Measurements from ENCODE around the gene PTPN14.

The PTPN14 gene

DNA sequence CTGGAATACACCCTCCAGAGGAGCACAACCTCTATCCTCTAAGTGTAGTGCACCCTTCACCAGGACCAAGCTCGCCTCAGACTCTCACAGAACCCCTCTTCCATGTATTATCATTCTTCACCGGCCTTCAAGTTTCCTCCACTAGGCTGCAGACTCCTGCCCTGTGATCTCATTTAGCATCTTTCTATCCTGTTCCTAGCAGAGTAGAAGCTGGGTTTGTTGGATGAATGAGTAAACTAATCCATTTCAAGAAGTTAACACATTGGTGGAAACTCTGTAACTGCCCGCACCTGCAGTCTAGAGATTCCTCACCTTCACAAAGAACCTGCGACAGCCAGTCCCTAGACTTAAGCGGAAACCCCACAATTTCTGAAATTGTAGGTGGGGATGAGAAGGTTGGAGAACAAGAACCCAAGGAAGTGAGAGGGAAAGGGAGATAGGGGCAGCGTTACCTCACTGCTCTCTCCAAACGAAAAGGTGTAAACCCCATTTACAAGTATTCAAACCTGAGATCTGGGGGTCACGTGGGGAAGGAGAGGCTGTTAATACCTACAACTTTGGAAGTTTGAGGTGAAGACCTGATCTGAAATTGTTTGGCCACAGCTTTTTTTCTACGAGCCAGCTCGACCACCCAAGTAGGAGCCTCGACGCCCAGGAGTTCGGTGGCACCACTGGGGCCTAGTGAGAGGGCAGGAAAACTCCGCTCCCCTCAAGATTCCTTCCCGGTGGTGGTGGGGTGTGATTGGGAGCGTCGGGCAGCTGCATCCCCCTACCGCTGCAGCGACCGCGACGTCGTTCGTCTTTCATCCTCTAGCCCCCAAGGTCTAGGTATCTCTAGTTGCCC lies 1.2 kb downstream of the PTPN14 start (continued):
- TF ChIP-seq ZNF423 (tag by site-specific recombination; IDR thresholded peaks at IDR 0.05): no peak
- no peak for TF ChIP-seq SP7 (tag by site-specific recombination; IDR thresholded peaks at IDR 0.05)

DNA sequence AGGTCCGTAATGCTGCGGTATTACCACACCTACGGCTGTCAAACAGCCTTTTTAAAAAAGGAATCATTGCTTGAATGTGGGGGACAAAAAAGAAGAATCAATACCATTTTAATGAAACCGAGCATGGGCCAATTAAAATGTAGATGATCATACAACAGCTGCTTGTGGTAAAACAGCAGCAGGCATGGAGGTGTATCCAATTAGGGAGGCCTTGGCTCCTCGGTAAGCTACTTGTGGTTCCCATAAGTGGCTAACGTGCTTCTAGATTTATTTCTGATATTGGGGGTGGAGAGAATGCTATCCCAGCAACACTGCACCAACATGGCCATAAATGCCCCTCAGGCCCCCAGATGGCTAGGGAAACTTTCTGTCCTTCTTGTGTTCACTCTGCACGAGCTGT lies 1.8 kb downstream of the PTPN14 start:
- Histone ChIP-seq H3K36me3 (ENCODE audit: control insufficient read depth in 2 of 2, insufficient read depth in 1 of 2, low read length in 2 of 2) (no peaks in the 10 kb centered on the region), H3K9me3 (ENCODE audit: control insufficient read depth, insufficient read depth, low read depth, low read length) (no peaks in the 10 kb centered on the region), H3K27ac (ENCODE audit: extremely low read depth, low read depth, low read length) (no peak overlapping the region; the same call in 1 of the 2 replicates), H3K4me1 (ENCODE audit: control insufficient read depth, insufficient read depth, low read length) (peaks cover 10% of the 10 kb centered on the region), H3K4me3 (ENCODE audit: low read depth, low read length) (peak overlapping the region; percentile 94)
- peak; percentile 43 for TF ChIP-seq FEZF1 (tag by site-specific recombination; IDR thresholded peaks at IDR 0.05)
- peak; percentile 58 for TF ChIP-seq OSR2 (tag by site-specific recombination; IDR thresholded peaks at IDR 0.05)
- TF ChIP-seq ZNF37A (tag by site-specific recombination; IDR thresholded peaks at IDR 0.05): no peak
- ChIA-PET CTCF (interaction anchor here (0.6 to 2.9 kb wide), 6 partner anchors 11 to 225 kb away, joined by 3 to 8 read pairs (median 5); no protein-coding TSS in a partner anchor), POLR2A (interaction anchor here (0.9 to 1.9 kb wide), 3 partner anchors 9 to 153 kb away, joined by 3 to 6 read pairs (median 5); no protein-coding TSS in a partner anchor)

DNA sequence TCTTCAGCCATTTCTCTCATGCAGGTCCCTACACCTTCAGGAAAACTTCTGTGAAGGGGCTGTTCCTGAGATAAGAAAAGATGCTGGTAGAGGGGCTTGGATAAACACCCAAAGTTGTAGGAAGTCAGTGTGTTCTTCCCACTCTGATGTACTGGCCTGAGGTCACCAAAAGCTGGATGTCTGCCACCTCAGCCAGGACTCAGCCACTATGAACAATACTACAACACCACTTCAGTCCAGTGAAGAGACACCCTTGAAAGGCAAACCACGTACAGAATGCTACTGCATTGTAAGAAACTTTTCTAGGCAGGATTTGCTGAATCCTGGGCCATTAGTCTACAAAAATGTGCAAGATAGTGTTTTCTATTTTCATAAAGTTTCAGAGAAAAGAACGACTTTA lies 2.4 kb downstream of the PTPN14 start:
- Histone ChIP-seq H3K36me3 (ENCODE audit: control insufficient read depth in 2 of 2, insufficient read depth in 1 of 2, low read length in 2 of 2) (no peaks in the 10 kb centered on the region), H3K9me3 (ENCODE audit: control insufficient read depth, insufficient read depth, low read depth, low read length) (no peaks in the 10 kb centered on the region), H3K4me1 (ENCODE audit: control insufficient read depth, insufficient read depth, low read length) (peaks cover 10% of the 10 kb centered on the region), H3K27ac (ENCODE audit: extremely low read depth, low read depth, low read length) (no peak overlapping the region), H3K4me3 (ENCODE audit: low read depth, low read length) (no peak overlapping the region)
- TF ChIP-seq ZNF561 (tag by site-specific recombination; IDR thresholded peaks at IDR 0.05; ENCODE audit: borderline replicate concordance) (0 out of 2 replicates have a peak, but pooled peaks have one; percentile 22), ZNF175 (tag by site-specific recombination; IDR thresholded peaks at IDR 0.05) (no peak), IKZF3 (tag by site-specific recombination; IDR thresholded peaks at IDR 0.05) (peak; percentile 24; the same call in 1 of the 2 replicates), TRIM28 (IDR thresholded peaks at IDR 0.05; ENCODE audit: borderline replicate concordance, low read length) (no peak), EGR2 (tag by site-specific recombination; IDR thresholded peaks at IDR 0.05; ENCODE audit: low read depth) (0 out of 2 replicates have a peak, but pooled peaks have one; percentile 15)
- TF ChIP-seq, protein P1, sequence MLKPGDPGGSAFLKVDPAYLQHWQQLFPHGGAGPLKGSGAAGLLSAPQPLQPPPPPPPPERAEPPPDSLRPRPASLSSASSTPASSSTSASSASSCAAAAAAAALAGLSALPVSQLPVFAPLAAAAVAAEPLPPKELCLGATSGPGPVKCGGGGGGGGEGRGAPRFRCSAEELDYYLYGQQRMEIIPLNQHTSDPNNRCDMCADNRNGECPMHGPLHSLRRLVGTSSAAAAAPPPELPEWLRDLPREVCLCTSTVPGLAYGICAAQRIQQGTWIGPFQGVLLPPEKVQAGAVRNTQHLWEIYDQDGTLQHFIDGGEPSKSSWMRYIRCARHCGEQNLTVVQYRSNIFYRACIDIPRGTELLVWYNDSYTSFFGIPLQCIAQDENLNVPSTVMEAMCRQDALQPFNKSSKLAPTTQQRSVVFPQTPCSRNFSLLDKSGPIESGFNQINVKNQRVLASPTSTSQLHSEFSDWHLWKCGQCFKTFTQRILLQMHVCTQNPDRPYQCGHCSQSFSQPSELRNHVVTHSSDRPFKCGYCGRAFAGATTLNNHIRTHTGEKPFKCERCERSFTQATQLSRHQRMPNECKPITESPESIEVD (tag by site-specific recombination; IDR thresholded peaks at IDR 0.05): no peak
- POLR2A ChIA-PET: interaction anchor here (1.3 to 1.9 kb wide), 2 partner anchors 8 to 152 kb away, joined by 5 to 6 read pairs; no protein-coding TSS in a partner anchor
- CTCF ChIA-PET: interaction anchor here (0.6 to 2.9 kb wide), 5 partner anchors 10 to 397 kb away, joined by 3 to 8 read pairs (median 7); no protein-coding TSS in a partner anchor

DNA sequence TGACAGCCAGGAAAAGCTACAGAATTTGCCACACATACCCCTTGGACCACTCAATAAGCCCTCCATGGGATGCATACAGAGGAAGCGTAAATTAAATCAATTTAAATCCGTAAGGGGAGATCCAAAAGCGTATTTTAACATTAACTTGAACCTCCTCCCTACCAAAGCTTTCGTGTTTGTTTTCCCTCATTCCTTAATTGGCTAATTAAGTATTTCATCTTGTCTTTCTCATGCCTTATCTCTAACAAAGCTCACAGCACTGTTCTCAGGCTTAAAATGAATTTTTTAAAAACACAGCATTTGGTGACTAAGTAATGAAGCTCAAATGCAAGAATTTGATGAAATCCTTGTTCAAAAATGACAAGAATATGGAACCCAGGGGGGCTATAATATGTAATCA lies 3.1 kb downstream of the PTPN14 start:
- no peaks in the 10 kb centered on the region for H3K9me3 ChIP-seq (ENCODE audit: control insufficient read depth, insufficient read depth, low read depth, low read length)
- no peak overlapping the region for H3K4me3 ChIP-seq (ENCODE audit: low read depth, low read length)
- POLR2A ChIA-PET: interaction anchor here (0.6 kb wide), 1 partner anchor 27 kb away, joined by 3 read pairs; no protein-coding TSS in a partner anchor
- TF ChIP-seq ZNF623 (tag by site-specific recombination; IDR thresholded peaks at IDR 0.05) (no peak), ZNF701 (tag by site-specific recombination; IDR thresholded peaks at IDR 0.05) (no peak), WT1 (tag by site-specific recombination; IDR thresholded peaks at IDR 0.05) (0 out of 2 replicates have a peak, but pooled peaks have one; percentile 25), GLI2 (tag by site-specific recombination; IDR thresholded peaks at IDR 0.05; ENCODE audit: borderline replicate concordance, low read depth) (no peak), ZFP37 (tag by site-specific recombination; IDR thresholded peaks at IDR 0.05) (no peak), ZNF629 (tag by site-specific recombination; IDR thresholded peaks at IDR 0.05) (no peak)
- TF ChIP-seq, protein P1 (tag by site-specific recombination; IDR thresholded peaks at IDR 0.05): peak; percentile 60; the same call in 1 of the 2 replicates
- TF ChIP-seq, protein P2, sequence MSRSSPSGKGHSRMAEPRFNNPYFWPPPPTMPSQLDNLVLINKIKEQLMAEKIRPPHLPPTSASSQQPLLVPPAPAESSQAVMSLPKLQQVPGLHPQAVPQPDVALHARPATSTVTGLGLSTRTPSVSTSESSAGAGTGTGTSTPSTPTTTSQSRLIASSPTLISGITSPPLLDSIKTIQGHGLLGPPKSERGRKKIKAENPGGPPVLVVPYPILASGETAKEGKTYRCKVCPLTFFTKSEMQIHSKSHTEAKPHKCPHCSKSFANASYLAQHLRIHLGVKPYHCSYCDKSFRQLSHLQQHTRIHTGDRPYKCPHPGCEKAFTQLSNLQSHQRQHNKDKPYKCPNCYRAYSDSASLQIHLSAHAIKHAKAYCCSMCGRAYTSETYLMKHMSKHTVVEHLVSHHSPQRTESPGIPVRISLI (tag by site-specific recombination; IDR thresholded peaks at IDR 0.05): no peak
- CTCF ChIA-PET: interaction anchor here (0.6 to 1.5 kb wide), 5 partner anchors 26 to 397 kb away, joined by 3 to 5 read pairs (median 4); no protein-coding TSS in a partner anchor
- no peak overlapping the region for H3K27ac ChIP-seq (ENCODE audit: extremely low read depth, low read depth, low read length)
- peaks cover 10% of the 10 kb centered on the region for H3K4me1 ChIP-seq (ENCODE audit: control insufficient read depth, insufficient read depth, low read length)
- no peaks in the 10 kb centered on the region for H3K36me3 ChIP-seq (ENCODE audit: control insufficient read depth in 2 of 2, insufficient read depth in 1 of 2, low read length in 2 of 2)

All from HEK293 (cell line).